GM12878 (cell line): ENCODE measurements around the gene RAD9A. TPM values are rescaled to one million over a fixed set of nuclear protein-coding genes. Genes with fewer than 3 reads are reported as not detected.
A peak's percentile ranks its signal among the peaks of the same experiment; 100 is the strongest.

Source experiments
- ATAC-seq: fragments of 200-7000 bp; cut with Tn5 transposase; 3 replicates; pipeline ENCODE4 v1.9.1; 2020; ENCODE audit warnings: mild to moderate bottlenecking, moderate library complexity
- BruUV-seq: library from RNA; stranded (reverse); fragments of 400-500 nt; replicated peaks from 2 replicates; lab custom pipeline; 2021; lab: Mats Ljungman, UMichigan
- CTCF ChIA-PET: fragments of 300-600 bp; sonication (Branson Sonifier 250); formaldehyde crosslinking; extraction: SDS; loops from one replicate; lab custom pipeline; 2021; ENCODE audit warnings: inconsistent platforms; lab: Yijun Ruan, JAX
- POLR2A ChIA-PET: fragments of 350-600 bp; formaldehyde crosslinking; extraction: SDS; loops from one replicate; lab custom pipeline; 2021; ENCODE audit warnings: inconsistent platforms; lab: Charles Lee
- RAD21 ChIA-PET: fragments of 300-600 bp; sonication (Branson Sonifier 250); formaldehyde crosslinking; loops from one replicate; lab custom pipeline; 2023; ENCODE audit warnings: antibody characterized with exemption; ENCODE audit not compliant: unreplicated experiment; lab: Charles Lee
- SMC1A ChIA-PET: fragments of 300-600 bp; sonication (Branson Sonifier 250); formaldehyde crosslinking; loops from one replicate; lab custom pipeline; 2023; ENCODE audit not compliant: unreplicated experiment, uncharacterized antibody; lab: Charles Lee
- DNase-seq: peaks from one replicate; pipeline ENCODE4 v3.0.0-alpha.2; 2011; ENCODE audit warnings: low read depth, low spot score
- FAIRE-seq: peaks from 3 replicates; lab custom pipeline; 2011; peaks lifted over from hg19 to GRCh38; lab: Jason Lieb, UNC
- H2AFZ ChIP-seq: 2 replicates; pipeline ENCODE4 v1.6.0; 2011; ENCODE audit warnings: low read depth, low read length, control low read depth; ENCODE audit not compliant: control insufficient read depth
- H3K27ac ChIP-seq: 2 replicates; pipeline ENCODE4 v1.5.1; 2011; ENCODE audit warnings: control low read depth; ENCODE audit not compliant: control insufficient read depth, insufficient read depth
- H3K27me3 ChIP-seq, 2 experiments: replicated peaks in 1 of 2; 2 replicates each; pipeline versions ENCODE4 v1.6.0 to v1.6.1; 2011; ENCODE audit warnings: low read length in 1 of 2; ENCODE audit not compliant: control insufficient read depth in 2 of 2, insufficient read depth in 2 of 2
- H3K36me3 ChIP-seq, 2 experiments: 2 replicates each; pipeline ENCODE4 v1.5.1; 2011; ENCODE audit warnings: low read length in 1 of 2; ENCODE audit not compliant: control insufficient read depth in 2 of 2, insufficient read depth in 2 of 2
- H3K4me1 ChIP-seq: 2 replicates; pipeline ENCODE4 v1.6.1; 2011; ENCODE audit warnings: mild to moderate bottlenecking, low read length, moderate library complexity, mixed read lengths; ENCODE audit not compliant: control insufficient read depth, insufficient read depth
- H3K4me2 ChIP-seq: 2 replicates; pipeline ENCODE4 v1.6.0; 2011; ENCODE audit warnings: control low read depth; ENCODE audit not compliant: control insufficient read depth, insufficient read depth
- H3K4me3 ChIP-seq: fragments of 200-600 bp; sonication (generic); 2 replicates; pipeline ENCODE4 v1.5.1; 2016
- H3K79me2 ChIP-seq: 2 replicates; pipeline ENCODE4 v1.6.0; 2011; ENCODE audit warnings: low read length; ENCODE audit not compliant: control insufficient read depth, insufficient read depth
- H3K9ac ChIP-seq: 2 replicates; pipeline ENCODE4 v1.8.0; 2011; ENCODE audit warnings: low read length, control low read depth, mixed read lengths; ENCODE audit not compliant: control insufficient read depth, insufficient read depth
- H3K9me3 ChIP-seq: replicated peaks from 3 replicates; pipeline ENCODE4 v1.5.1; 2011; ENCODE audit warnings: mild to moderate bottlenecking, low read length; ENCODE audit not compliant: control insufficient read depth, insufficient read depth
- H4K20me1 ChIP-seq: 2 replicates; pipeline ENCODE4 v1.6.0; 2011; ENCODE audit not compliant: control insufficient read depth, insufficient read depth
- ATF7 ChIP-seq: fragments of 450-650 bp; IDR thresholded peaks from 2 replicates; pipeline ENCODE4 v1.6.1; 2016; ENCODE audit warnings: low read depth, mild to moderate bottlenecking
- CEBPB ChIP-seq, 2 experiments: fragments of 150-350 bp in 1 of 2; IDR thresholded peaks; 2 replicates each; pipeline ENCODE4 v1.6.1; 2012 to 2014; ENCODE audit warnings: low read depth in 2 of 2, low read length in 2 of 2, borderline replicate concordance in 1 of 2, inconsistent platforms in 1 of 2
- CHD2 ChIP-seq: IDR thresholded peaks from 2 replicates; pipeline ENCODE4 v1.6.1; 2011; ENCODE audit warnings: low read depth, low read length, improper control_type of control experiment, borderline replicate concordance
- CREM ChIP-seq: IDR thresholded peaks from 2 replicates; pipeline ENCODE4 v1.6.1; 2014; ENCODE audit warnings: antibody characterized with exemption, low read depth
- ESRRA ChIP-seq: IDR thresholded peaks from 2 replicates; pipeline ENCODE4 v1.6.1; 2012; ENCODE audit warnings: mild to moderate bottlenecking, low read length, improper control_type of control experiment
- HDAC6 ChIP-seq: fragments of 200-600 bp; sonication (generic); IDR thresholded peaks from one replicate; pipeline ENCODE4 v1.8.0; 2017; ENCODE audit warnings: antibody characterized with exemption; ENCODE audit not compliant: unreplicated experiment
- HDGF ChIP-seq: fragments of 450-650 bp; IDR thresholded peaks from 2 replicates; pipeline ENCODE4 v1.6.1; 2016; ENCODE audit warnings: antibody characterized with exemption
- KLF5 ChIP-seq: fragments of 450-650 bp; IDR thresholded peaks from 2 replicates; pipeline ENCODE4 v1.6.1; 2014; ENCODE audit warnings: mild to moderate bottlenecking; ENCODE audit not compliant: partially characterized antibody
- LARP7 ChIP-seq: fragments of 450-650 bp; IDR thresholded peaks from 2 replicates; pipeline ENCODE4 v1.6.1; 2017; ENCODE audit warnings: mild to moderate bottlenecking
- RAD21 ChIP-seq: IDR thresholded peaks from 2 replicates; pipeline ENCODE4 v1.6.1; 2011; ENCODE audit warnings: mild to moderate bottlenecking, low read depth, low read length, moderate library complexity; ENCODE audit not compliant: insufficient read depth
- RB1 ChIP-seq: fragments of 450-650 bp; formaldehyde crosslinking; IDR thresholded peaks from 2 replicates; pipeline ENCODE4 v1.6.1; 2017; ENCODE audit warnings: mild to moderate bottlenecking, borderline replicate concordance
- SMARCA5 ChIP-seq: fragments of 450-650 bp; IDR thresholded peaks from 2 replicates; pipeline ENCODE4 v1.6.1; 2017; ENCODE audit warnings: mild to moderate bottlenecking
- SREBF1 ChIP-seq: IDR thresholded peaks from 2 replicates; pipeline ENCODE4 v1.6.1; 2012; ENCODE audit warnings: mild to moderate bottlenecking, low read length
- SUZ12 ChIP-seq: fragments of 200-600 bp; sonication (generic); IDR thresholded peaks from one replicate; pipeline ENCODE4 v1.6.1; 2018; ENCODE audit warnings: antibody characterized with exemption, mild to moderate bottlenecking; ENCODE audit not compliant: unreplicated experiment
- ZBTB11 ChIP-seq: fragments of 450-650 bp; formaldehyde crosslinking; IDR thresholded peaks from 2 replicates; pipeline ENCODE4 v1.5.0; 2022; ENCODE audit warnings: mild to moderate bottlenecking, missing genetic modification characterization
- ZNF24 ChIP-seq: fragments of 450-650 bp; IDR thresholded peaks from 2 replicates; pipeline ENCODE4 v1.6.1; 2017; ENCODE audit warnings: antibody characterized with exemption, mild to moderate bottlenecking
- ZNF274 ChIP-seq: IDR thresholded peaks from one replicate; pipeline ENCODE4 v1.8.0; 2011; ENCODE audit not compliant: insufficient read length, insufficient read depth
- ZNF384 ChIP-seq: IDR thresholded peaks from 2 replicates; pipeline ENCODE4 v1.6.1; 2012; ENCODE audit warnings: low read depth, mild to moderate bottlenecking, low read length, improper control_type of control experiment, borderline replicate concordance
- WGBS: methylation state at CpG from one replicate; pipeline ENCODE4 v1.1.6; 2016; ENCODE audit warnings: low lambda C conversion rate; ENCODE audit not compliant: insufficient replicate concordance, insufficient coverage; ENCODE audit errors: missing lambda C conversion rate; 5-methylcytosine and 5-hydroxymethylcytosine counted together
- in situ Hi-C: fragments of 300-500 bp; cut with MboI; formaldehyde crosslinking; loops from 9 replicates; pipeline ENCODE4 v1.14.3; 2018; ENCODE audit warnings: mixed read lengths
- intact Hi-C: fragments of 100-400 bp; cut with micrococcal nuclease; formaldehyde crosslinking; loops from one replicate; pipeline ENCODE4 v1.14.2; 2022; ENCODE audit not compliant: unreplicated experiment
- polyA plus RNA-seq, 11 experiments: library from polyadenylated mRNA; depleted of rRNA in 4 of 11; unstranded in 6 of 11; stranded (reverse) in 5 of 11; fragments of >200 nt; fragmentation: Nextera tagmentation in 4 of 11; fragmentation: Illumina TruSeq in 1 of 11; extraction: Ambion mirVana in 4 of 11; extraction: Trizol in 1 of 11; gene quantifications; 1 replicate in 1 of 11; 2 replicates in 10 of 11; pipeline versions ENCODE4 v1.2.1 to v1.2.3, GENCODE V29; 2011 to 2016; ENCODE audit warnings: inconsistent platforms in 2 of 11, missing spikeins in 2 of 11, low read depth in 1 of 11
- total RNA-seq, 4 experiments: library from RNA; depleted of rRNA in 3 of 4; stranded (reverse); fragments of >200 nt in 3 of 4; fragmentation: Illumina TruSeq in 1 of 4; extraction: Trizol in 1 of 4; gene quantifications; 2 replicates each; pipeline versions ENCODE4 v1.2.1 to v1.2.3, GENCODE V29; 2013 to 2021

The RAD9A gene
- total and polyA plus RNA-seq, 10 of the 15 experiments (the other 5 are each of a cell fraction or from before 2014, with no cell fraction given) = 1.1 to 36.2 (median 19.8) TPM

- TF ChIP-seq HDAC6 = no peak
- no peak for TF ChIP-seq ESRRA
- TF ChIP-seq ZNF384 = no peak
- TF ChIP-seq ATF7 = no peak
- TF ChIP-seq ZNF274 = no peak
- TF ChIP-seq, all 136 proteins: peak for 12
These were observed 18.7 kb upstream of the RAD9A start, which contains the start of gene CLCF1 (continued) for GRCh38 chr11:67372993-67373647.

- Histone ChIP-seq H3K27me3 (peaks cover 2 to 4% of the 10 kb centered on the region in 2 experiments; a peak in 3 of 4 replicates), H3K9me3 (no peaks in the 10 kb centered on the region), H3K4me1 (peaks cover 19% of the 10 kb centered on the region), H3K79me2 (no peaks in the 10 kb centered on the region), H3K9ac (peak overlapping the region; percentile 39; the same call in 1 of the 2 replicates), H3K4me3 (peak overlapping the region; percentile 88), H3K36me3 (no peaks in the 10 kb centered on the region), H2AFZ (peak overlapping the region; percentile 29; the same call in 1 of the 2 replicates), H4K20me1 (0 out of 2 replicates have a peak, but pooled peaks cover 3% of the 10 kb centered on the region), H3K4me2 (peak overlapping the region; percentile 92), H3K27ac (peak overlapping the region; percentile 2; the same call in 1 of the 2 replicates)
- FAIRE-seq (no peak), DNase-seq (no peak), ATAC-seq (peak; percentile 58)
- ChIA-PET RAD21 (interaction anchor here (0.6 to 6.5 kb wide), 9 partner anchors 12 to 335 kb away, joined by 3 to 122 read pairs (median 5); partner anchors contain the start of genes KDM2A, POLD4 and RAD9A), POLR2A (interaction anchor here (0.7 to 4.3 kb wide), 11 partner anchors 7 to 186 kb away, joined by 3 to 32 read pairs (median 6); partner anchors contain the start of genes POLD4, PPP1CA and RAD9A), SMC1A (interaction anchor here (0.8 to 21.3 kb wide), 7 partner anchors 7 to 104 kb away, joined by 3 to 646 read pairs (median 4); partner anchors contain the start of gene POLD4), CTCF (interaction anchor here (0.6 to 26.2 kb wide), 7 partner anchors 6 to 256 kb away, joined by 3 to 1301 read pairs (median 18); partner anchors contain the start of genes CLCF1, NUDT8, POLD4 and RAD9A)
- intact Hi-C loops = no loop called here
- 18% methylated on average over 35 of the region's 40 CpGs for WGBS
- no TSS peak for BruUV-seq
- in situ Hi-C loops = no loop called here
- TF ChIP-seq SUZ12 (no peak), CHD2 (no peak), SREBF1 (no peak), SMARCA5 (no peak), HDAC6 (no peak), LARP7 (peak; percentile 53; the same call in 1 of the 2 replicates), RB1 (no peak), ZBTB11 (no peak), KLF5 (no peak), HDGF (peak; percentile 44; the same call in 1 of the 2 replicates), CEBPB (IDR thresholded peaks at IDR 0.05; ENCODE audit: borderline replicate concordance in 1 of 2, low read depth in 2 of 2, low read length in 2 of 2) (no peak), RAD21 (peak; percentile 36; the same call in 1 of the 2 replicates), CREM (peak; percentile 53; the same call in 1 of the 2 replicates), ZNF24 (no peak)
These were observed 17.9 kb upstream of the RAD9A start for GRCh38 chr11:67373648-67374570.
